GM04504 (cell line): ENCODE results near the gene TMEM266.

Experiments
- DNase-seq: peaks from one replicate; pipeline ENCODE4 v3.0.0-alpha.2; 2012; ENCODE audit warnings: low read depth

Gene TMEM266

DNA sequence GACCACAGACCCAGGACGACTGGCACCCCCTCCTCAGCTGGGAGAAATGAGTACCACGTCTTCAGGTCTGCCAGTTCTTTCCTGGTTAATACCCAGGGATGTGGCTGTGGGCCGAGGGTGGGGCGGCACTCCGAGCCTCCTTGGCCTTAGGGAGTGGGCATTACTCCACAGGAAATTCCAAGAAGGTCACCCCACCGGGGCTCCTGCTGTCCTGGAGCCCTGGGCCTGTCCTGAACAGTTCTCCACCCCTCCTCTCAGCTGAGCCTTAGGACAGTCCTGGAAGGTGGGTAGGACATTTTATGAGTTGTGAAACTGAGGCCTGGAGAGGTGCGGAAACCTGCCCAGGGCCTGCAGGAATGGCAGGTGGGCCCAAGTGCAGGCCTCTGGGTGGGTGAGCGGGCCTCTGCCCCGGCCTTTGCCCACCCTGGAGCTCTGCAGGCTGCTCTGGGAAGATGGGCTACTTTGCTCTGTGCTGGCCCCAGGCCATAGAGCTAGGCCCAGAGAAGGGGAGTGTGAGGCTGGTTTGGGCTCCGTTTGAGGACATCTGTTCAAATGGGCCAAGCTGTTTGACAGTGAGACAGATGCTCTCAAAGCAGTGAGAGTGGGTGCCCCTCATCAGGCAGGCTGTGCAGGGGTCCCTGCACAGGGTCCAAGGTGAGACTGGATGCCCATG is 103.1 kb downstream of the TMEM266 start:
- DNase-seq = no peak

DNA sequence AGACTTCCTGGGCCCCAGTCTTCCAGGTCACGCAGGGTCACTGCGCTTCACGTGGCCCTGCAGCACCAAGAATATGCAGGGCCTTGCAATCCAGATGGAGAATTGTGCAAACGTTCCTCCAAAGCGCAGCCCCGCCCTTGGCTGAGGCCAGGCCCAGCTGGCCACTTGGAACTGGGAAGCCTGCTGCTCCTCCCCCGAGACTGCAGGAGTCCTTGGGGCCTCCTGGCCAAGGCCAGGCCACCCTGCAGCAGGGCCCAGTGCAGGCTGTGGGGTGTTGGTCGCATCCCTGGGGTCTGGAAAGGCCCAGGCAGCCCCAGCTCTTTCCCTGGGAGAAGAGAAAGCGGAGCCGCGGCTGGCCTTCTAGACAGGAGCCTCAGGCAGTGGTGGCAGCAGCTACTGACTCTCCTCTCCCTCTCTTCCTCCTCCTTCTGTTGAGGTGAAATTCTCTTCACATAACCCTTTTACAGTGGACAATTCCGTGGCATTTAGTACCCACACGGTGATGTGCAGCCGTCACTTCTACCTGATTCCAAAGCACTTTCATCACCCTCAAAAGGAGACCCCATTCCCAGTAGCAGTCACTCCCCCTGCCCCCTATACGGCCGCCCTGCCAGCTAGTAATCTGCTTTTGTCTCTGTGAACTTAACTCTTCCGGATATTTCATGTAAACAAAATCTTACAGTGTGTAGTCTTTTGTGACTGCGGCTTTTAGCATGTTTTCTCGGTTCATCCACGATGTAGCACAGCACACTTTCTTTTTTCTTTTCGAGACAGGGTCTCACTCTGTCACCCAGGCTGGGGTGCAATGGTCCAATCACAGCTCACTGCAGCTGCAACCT is 103.9 kb downstream of the TMEM266 start:
- peak; percentile 69 for DNase-seq

DNA sequence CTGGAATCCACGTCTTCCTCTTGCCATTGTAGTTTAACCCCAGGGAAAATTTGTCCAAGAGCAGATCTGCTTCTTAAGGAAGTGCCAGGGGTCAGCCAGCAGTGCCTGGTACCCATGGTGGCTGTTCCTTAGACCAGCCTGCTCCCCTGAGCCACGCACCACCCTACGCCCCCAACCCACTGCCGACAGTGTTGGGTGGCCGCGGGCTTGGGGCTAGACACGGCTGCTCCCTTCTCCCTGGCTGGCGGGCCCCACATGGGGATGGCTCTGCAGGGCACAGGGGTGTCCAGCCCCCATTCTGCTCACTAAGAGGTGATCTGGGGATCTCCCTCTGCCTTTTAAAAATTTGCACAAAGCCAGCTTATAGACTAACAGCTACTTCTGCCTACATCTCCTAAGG is 104.8 kb downstream of the TMEM266 start:
- no peak for DNase-seq

DNA sequence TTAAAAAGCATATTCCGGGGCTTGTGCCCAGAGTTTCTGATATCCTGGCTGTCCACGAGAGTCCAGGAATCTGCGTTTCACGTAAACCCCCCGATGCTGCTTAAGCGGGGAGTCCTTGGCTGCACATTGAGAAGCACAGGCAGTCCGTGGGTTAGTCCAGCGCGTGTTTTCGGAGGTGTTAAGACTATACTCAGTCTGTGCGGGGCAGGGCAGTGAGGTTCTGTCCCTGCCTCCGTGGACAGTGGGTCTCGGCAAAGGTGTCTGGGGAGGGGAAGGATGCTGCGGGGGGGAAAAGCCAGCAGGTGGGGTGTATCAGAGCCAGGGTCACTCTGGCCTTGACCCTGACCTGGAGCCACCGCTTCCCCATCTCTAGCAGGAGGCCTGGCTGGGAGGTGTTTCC is 106.2 kb downstream of the TMEM266 start:
- no peak for DNase-seq

DNA sequence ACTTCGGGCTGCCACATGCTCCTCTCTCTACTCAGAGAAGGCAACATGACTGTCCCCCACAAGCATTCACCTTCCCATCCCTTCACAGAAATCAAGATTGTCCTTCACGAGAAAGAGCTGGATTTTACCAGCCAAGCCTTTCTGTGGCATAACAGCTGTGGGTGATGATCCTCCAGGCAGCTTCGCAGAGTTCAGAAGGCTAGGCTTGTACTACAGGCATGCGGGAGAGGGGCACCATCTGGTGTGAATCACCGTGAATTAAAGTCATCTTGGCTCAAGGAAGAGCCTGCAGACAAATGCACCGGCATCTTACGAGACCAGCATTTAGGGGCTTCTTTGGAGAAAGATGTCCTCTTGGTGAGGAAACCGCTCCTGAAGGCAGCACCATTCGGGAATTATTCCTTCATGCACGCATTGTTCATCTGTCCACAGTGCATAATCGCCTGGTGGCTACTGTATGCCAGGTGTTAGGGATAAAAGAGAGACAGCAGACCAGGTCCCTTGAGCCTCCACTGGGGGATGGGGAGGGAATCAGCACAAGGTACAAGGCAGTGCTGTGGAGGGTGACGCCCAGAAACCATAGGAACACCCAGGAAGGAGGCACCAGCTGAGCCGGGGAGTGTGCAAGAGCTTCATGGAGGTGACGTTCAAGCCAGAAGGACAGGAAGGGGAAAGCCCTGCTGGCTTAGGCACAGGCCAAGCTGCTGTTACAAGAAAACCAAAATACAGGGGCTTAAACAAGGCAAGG is 108.6 kb downstream of the TMEM266 start:
- DNase-seq = no peak

DNA sequence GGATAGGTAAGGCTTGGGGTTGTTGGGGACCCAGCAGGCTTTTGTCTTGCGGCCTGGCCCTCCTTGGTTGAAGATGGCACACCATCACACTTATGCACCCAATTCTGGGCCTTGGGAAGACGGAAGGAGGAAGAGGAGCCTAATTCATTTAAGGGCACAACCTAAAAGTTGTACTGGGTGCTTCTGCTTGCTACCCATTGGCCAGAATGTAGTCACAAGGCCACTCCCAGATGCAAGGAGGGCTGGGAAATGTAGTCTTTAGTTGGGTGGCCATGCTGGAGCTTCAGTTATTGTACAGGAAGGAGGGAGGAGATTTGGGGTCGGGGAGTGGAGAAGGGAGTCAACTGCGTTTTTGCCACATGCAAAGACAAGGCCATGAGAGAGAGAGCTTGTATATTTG is 109.2 kb downstream of the TMEM266 start:
- DNase-seq = no peak

DNA sequence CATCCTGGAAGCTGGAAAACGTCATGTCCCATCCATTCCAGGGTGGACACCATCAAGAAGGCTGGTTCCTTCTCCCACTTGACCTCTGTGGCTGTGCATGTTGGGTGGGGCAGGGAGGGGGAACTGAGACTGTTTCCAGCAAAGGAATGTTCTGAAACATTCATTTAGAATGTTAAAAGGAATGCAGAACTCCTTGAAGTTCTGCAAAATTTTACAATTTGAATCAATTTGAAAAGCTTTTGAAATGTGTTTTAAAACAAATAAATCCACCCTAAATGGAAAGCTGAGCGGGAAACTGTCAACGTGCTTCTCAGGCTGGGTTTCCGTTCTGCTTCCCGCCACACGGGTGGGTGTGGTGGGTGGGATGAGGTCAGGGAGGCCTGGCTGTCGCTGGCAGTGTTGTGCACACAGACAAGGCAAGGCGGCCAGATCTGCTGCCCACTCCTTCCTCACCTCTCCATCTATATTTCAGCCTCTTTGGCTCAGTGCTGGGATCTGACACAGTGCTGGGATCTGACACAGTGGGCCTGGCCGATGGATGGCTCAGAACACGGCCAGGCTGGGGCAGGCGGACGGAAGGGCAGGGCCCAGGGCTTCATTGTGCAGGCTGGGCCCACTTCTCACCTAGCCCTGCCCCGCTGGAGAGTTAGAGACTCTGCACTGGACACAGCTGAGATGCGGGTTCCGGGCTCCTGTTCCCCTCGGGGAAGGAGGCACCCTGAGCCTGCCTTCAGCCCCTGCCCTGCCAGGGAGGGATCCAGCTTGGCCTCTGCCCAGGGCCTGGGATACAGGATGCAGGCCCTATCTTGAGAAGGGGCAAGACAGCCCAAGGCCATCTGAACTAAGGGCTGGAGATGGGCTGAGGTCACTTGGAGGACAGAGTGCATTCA is 110.4 kb downstream of the TMEM266 start:
- no peak for DNase-seq

DNA sequence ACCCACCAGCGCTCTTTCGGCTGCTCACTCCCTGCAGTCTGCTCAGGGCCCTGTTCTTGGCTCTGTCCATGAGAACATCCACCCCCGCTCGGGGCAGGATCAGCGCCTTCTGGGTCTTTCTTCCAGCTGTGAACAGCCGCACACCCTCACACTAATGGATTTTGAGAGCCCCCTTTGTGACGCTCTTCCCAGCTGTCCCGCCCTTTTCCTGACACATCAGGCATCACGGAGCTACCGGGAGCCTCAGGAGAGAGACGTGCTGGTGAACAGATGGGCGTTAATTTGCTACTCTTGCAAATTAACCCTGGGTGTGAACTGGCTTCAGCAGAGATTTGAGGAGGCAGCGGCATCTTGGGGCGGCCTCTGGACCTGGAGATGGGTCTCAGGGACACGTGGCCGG is 113.0 kb downstream of the TMEM266 start:
- DNase-seq = no peak

DNA sequence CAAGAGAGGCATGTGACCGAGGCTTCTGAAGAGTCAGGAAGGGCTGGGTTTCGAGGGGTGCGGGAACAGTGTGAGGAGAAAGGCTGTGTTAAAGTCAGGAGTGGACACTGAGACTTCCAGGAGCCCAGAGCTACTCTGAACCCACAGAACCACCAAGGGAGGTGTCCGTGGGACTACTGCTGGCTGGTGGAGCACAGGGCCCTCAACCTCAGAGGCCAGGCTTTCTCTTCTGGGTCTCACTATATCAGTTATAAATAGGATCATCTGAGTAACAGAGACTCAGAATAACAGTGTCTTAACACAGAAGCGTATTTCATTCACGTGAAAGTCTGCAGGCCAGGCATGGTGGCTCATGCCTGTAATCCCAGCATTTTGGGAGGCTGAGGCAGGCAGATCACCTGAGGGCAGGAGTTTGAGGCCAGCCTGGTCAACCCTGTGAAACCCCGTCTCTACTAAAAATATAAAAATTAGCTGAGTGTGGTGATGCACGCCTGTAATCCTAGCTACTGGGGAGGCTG is 113.6 kb downstream of the TMEM266 start:
- no peak for DNase-seq

DNA sequence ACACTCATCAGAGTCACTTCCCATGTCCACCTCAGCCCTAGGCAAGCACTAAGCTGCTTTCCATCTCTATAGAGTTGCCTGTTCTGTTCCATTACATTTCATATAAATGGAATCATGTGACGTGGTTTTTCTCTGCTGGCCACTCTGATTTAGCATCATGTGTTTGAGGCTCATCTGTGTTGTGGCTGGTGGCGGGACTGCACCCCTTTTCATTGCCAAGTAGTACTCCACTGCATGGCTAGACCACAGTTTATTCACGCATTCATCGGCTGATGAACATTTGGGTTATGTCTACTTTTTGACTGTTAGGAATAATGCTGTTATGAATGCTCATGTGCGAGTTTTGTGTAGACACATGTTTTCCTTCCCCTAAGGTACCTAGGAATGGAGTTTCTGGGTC is 114.9 kb downstream of the TMEM266 start:
- no peak for DNase-seq

DNA sequence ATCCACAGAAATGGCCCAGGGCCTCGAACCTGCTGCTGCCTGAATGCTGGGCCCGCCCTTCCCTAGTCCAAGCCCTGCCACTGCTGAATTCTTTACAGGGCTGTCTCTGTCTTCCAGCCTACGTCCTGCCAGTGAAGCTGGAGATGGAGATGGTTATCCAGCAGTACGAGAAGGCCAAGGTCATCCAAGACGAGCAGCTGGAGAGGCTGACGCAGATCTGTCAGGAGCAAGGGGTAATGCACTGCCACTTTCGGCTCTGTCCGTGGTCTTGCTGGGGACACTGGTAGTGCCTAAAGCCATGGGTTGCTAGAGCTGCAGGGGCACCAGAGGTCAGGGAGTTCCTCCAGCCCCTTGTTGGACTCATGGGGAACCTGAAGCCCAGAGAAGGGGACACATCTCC is 115.7 kb downstream of the TMEM266 start:
- no peak for DNase-seq

DNA sequence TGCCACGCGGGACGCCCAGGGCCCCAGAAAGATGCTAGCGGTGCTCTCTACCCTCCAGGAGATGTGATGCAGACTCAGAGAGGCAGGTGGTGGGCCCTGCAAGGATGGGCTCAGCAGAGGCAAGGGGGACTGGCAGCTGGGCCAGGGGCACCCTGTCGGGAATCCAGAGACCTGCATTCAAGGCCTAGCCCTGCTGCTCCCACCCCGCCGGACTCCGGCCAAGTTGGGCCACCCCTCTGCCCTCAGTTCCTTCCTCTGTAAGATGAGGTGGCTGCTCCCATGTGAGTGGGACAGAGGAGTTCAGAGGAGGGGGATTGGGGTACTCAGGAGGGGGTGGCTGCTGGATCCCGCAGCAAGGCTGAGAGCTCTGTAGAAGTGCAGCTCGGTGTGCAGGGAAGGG is 116.3 kb downstream of the TMEM266 start:
- DNase-seq = no peak

DNA sequence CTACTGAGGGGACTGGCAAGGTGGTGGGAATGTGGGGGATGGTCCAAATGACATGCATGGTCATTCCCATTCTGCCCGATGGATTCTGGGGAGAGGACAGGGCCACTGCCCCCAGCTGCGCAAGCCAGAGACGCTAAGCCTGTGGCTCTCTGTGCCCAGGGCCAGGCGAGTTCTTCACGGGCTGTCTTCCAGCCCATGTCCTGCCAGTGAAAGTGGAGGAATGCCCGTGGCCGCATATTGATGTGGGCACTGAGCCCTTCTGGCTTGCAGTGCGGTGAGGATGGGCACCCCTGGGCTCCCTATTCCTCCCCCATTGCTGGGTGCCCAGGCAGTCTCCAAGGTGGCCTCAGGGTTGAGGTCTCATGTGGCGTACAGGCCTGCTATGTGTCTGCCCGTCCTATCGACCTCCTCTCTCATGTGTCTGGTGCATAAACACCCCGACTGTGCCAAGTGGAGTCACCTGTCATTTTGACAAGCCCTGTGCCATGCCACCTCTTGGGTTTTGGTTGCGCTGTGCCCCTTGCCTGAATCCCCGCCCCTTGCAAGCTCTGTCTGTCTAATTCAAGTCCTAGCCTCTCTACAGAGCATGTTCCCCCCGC is 116.8 kb downstream of the TMEM266 start:
- DNase-seq = no peak

DNA sequence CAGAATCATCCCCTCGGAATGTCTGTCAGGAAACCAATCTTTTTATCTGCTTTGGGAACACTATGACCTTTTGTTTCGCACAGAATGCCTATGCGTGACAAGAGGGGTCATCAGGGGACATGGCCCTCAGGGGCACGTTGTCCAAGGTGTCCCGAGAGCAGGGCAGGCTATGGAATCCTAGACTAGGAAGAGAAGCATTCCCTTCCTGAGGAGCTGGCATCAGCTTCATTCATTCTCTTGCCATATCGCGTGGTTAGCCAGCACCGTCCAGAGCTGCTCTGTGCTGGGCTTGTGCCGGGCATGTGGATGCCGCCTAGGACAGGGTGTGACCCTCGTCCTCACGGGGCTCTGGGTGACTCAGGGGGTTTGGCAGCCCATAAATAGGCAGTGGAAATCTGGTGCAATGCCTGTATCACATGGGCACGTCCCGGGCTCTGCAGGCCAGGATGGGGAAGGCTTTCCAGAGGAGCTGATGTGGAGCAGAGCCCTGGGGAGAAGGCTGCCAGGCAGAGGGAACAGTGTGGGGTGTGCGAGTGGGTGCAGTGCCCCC is 117.8 kb downstream of the TMEM266 start:
- peak; percentile 73 for DNase-seq

DNA sequence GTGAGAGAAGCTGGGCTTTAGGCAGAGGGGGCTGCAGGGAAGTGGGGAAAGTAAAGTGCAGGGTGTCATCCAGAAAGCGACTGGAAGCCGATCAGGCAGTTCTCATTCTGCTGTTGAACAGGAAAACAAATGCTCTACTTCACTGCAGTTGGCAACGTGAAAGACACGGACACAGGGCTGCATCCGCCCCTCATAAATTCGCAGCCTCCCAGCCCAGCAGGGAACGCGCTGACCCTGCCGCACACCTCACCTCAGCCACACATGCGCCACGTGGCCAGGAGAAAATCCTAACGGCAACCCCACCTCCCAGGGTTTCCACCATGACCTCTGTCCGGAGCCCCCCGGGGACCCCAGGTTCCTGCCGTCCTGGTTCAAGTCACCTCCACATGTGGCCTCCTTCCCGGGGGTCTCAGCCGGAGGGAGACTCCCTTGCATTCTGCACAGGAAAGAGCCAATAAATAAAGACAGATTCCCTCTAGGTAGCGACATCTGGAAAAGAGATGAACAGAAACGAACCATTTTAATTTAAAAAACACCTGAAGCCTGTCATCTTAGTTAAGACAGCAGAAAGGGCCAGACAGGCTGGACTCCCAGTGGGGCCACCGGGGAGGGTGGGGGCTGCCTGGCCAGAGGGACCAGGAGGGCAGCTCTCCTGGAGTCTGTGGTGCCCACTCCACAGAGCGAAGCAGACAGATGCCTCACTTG is 118.7 kb downstream of the TMEM266 start:
- no peak for DNase-seq

DNA sequence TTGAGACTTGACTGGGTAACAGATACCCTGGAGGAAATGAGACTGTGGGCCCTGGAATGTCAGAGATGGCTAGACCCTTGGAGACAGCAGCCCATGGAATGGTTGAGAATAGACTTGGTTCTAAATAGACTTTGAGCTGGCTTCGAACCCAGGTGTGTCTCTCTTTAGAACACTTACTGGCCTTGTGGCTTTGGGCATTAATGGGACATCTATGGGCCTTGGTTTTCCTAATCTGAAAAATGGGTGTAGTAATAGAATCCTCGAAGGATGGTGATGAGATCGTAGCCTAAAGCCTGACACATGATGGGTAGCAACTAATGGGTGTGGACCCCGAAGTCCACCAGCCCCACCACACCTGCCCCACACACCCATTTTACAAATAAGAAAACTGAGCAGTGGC is 119.2 kb downstream of the TMEM266 start:
- DNase-seq = no peak

DNA sequence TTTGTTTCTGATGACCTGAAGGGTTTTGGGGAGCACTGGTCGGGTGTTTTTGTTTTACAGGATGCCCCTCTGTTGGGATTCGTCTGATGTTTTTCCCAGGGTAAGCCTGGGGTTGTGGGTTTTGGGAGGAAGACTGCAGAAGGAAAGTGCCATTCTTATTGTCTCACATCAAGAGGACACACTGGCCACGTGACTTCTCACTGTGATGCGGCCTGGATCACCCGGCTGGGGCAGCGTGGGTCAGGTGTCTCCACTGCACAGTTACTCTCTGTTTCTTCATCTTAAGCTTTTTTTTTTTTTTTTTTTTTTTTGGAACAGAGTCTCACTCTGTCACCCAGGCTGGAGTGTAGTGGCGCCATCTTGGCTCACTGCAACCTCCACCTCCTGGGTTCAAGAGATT is 120.5 kb downstream of the TMEM266 start:
- no peak for DNase-seq

DNA sequence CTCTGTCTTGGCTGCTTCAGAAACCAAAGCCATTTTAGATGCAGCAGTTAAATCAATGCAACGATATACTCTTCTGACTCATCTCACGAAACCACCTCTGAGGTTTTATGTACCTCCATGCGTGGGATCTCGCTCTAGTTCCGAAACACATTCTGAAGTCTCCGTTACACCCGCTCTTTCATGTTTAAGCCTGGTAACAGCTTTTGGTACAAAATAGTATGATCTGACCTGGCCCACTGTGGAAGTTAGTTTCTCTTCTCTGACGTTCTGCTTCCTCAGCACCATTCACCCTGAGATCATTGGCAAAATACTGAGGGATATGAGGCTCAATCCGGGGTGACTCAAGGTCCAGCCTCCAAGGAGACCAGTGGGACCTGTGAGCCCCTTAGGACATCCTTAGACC is 121.9 kb downstream of the TMEM266 start:
- no peak for DNase-seq

DNA sequence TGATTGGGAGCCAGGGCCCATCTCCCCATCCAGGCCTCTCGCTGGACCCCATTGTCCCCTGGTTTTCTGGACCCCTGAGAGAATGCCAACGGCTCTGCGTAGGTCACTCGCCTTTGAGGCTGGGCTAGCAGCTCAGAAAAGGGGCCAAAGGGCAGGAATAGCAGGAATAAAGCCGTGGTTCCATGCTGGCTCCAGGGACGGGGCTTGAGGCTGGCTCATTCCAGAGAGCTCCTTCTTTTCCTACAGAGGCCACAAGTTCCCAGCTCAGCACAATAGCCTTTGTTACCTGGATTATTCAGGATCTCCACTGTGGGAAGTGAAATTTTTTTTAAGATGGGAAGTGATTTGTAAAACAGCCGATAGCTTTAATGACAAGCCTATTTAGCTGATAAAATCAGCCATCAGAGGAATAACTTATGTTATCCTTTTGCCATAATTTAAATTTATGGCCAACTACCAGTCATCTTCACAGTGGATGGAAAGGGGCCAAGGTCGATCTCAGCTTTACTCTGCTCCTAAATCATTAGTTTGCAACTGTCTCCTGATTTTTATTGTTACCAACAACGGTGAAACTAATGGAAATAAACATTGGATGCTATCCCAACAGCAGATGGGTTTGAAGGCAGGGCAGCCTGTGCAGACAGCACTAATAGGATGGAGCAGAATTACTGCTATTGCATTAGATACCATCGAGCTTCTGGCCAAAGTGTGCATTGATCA is 124.3 kb downstream of the TMEM266 start:
- no peak for DNase-seq

DNA sequence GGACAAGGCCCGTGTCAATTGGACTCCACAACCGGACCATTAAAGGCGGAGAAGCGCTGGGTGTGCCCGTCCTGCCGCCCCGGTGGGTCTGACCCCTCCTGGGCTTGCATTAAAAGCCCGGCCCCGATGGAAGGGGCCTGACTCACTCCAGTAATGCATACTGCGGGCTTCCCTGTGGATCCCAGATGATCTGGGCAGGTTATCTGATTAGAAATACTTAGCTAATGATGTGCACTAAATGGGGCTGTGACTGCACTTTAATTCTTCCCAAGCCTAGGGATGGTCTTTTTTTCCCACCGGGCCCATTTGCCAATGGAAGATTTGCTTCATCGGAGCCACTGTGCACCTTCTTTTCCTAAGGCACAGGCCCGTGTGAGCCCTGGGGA is 124.9 kb downstream of the TMEM266 start:
- DNase-seq = no peak
